SK-N-SH treated with all-trans-retinoic acid at 6 μM for 48 hours (cell line): ENCODE data around the gene UROC1.

Experiments
- ATAC-seq: fragments of 200-7000 bp; cut with Tn5 transposase; 3 replicates; pipeline ENCODE4 v1.9.1; 2020; ENCODE audit warnings: mild to moderate bottlenecking, moderate library complexity
- ARNTL ChIP-seq: fragments of 450-650 bp; formaldehyde crosslinking; IDR thresholded peaks from 2 replicates; pipeline ENCODE4 v1.5.0; 2020; ENCODE audit warnings: low read depth, mild to moderate bottlenecking, moderate library complexity, borderline replicate concordance
- CSDC2 ChIP-seq: fragments of 250-450 bp; sonication (Bioruptor Pico); IDR thresholded peaks from 2 replicates; pipeline ENCODE4 v1.5.0; 2020; ENCODE audit warnings: mild to moderate bottlenecking, moderate library complexity
- CSRNP3 ChIP-seq: fragments of 250-450 bp; sonication (Bioruptor Pico); IDR thresholded peaks from 2 replicates; pipeline ENCODE4 v1.5.1; 2021; ENCODE audit warnings: mild to moderate bottlenecking, moderate library complexity
- ESRRG ChIP-seq: fragments of 250-450 bp; sonication (Bioruptor Pico); IDR thresholded peaks from 2 replicates; pipeline ENCODE4 v1.6.1; 2021; ENCODE audit warnings: mild to moderate bottlenecking
- GLIS3 ChIP-seq: fragments of 250-450 bp; sonication (Bioruptor Pico); IDR thresholded peaks from 2 replicates; pipeline ENCODE4 v1.5.0; 2020; ENCODE audit warnings: mild to moderate bottlenecking, moderate library complexity
- ISL1 ChIP-seq: fragments of 250-450 bp; sonication (Bioruptor Pico); IDR thresholded peaks from 2 replicates; pipeline ENCODE4 v2.1.2; 2022; ENCODE audit warnings: mild to moderate bottlenecking, moderate library complexity
- OSR1 ChIP-seq: fragments of 250-450 bp; sonication (Bioruptor Pico); IDR thresholded peaks from 2 replicates; pipeline ENCODE4 v1.8.0; 2022; ENCODE audit warnings: moderate library complexity, mild to moderate bottlenecking, inconsistent platforms
- PATZ1 ChIP-seq: fragments of 250-450 bp; sonication (Bioruptor Pico); IDR thresholded peaks from 2 replicates; pipeline ENCODE4 v1.8.0; 2020; ENCODE audit warnings: mild to moderate bottlenecking, moderate library complexity, borderline replicate concordance
- PPARA ChIP-seq: fragments of 250-450 bp; sonication (Bioruptor Pico); IDR thresholded peaks from 2 replicates; pipeline ENCODE4 v1.5.0; 2020; ENCODE audit warnings: mild to moderate bottlenecking, borderline replicate concordance
- SNAI2 ChIP-seq: fragments of 250-450 bp; sonication (Bioruptor Pico); IDR thresholded peaks from 2 replicates; pipeline ENCODE4 v1.5.0; 2020; ENCODE audit warnings: mild to moderate bottlenecking, moderate library complexity
- TCF4 ChIP-seq: fragments of 250-450 bp; sonication (Bioruptor Pico); IDR thresholded peaks from 2 replicates; pipeline ENCODE4 v1.8.0; 2021; ENCODE audit warnings: mild to moderate bottlenecking, moderate library complexity, borderline replicate concordance
- TOX ChIP-seq: fragments of 250-450 bp; sonication (Bioruptor Pico); IDR thresholded peaks from 2 replicates; pipeline ENCODE4 v1.8.0; 2021; ENCODE audit warnings: mild to moderate bottlenecking, moderate library complexity, borderline replicate concordance
- TSHZ2 ChIP-seq: fragments of 250-450 bp; sonication (Bioruptor Pico); IDR thresholded peaks from 2 replicates; pipeline ENCODE4 v1.5.0; 2020; ENCODE audit warnings: mild to moderate bottlenecking, moderate library complexity
- ZC3H10 ChIP-seq: fragments of 250-450 bp; sonication (Bioruptor Pico); IDR thresholded peaks from 2 replicates; pipeline ENCODE4 v1.5.1; 2021; ENCODE audit warnings: mild to moderate bottlenecking, moderate library complexity
- ZFP3 ChIP-seq: fragments of 250-450 bp; sonication (Bioruptor Pico); IDR thresholded peaks from 2 replicates; pipeline ENCODE4 v1.5.0; 2020; ENCODE audit warnings: mild to moderate bottlenecking, moderate library complexity
- ZFP30 ChIP-seq: fragments of 450-650 bp; formaldehyde crosslinking; IDR thresholded peaks from 2 replicates; pipeline ENCODE4 v1.5.0; 2022; ENCODE audit warnings: mild to moderate bottlenecking, moderate library complexity
- ZNF70 ChIP-seq: fragments of 450-650 bp; formaldehyde crosslinking; IDR thresholded peaks from 2 replicates; pipeline ENCODE4 v1.5.0; 2020; ENCODE audit warnings: mild to moderate bottlenecking, moderate library complexity
- ZNF8 ChIP-seq: fragments of 450-650 bp; formaldehyde crosslinking; IDR thresholded peaks from 2 replicates; pipeline ENCODE4 v1.5.0; 2020; ENCODE audit warnings: mild to moderate bottlenecking, moderate library complexity
- TF ChIP-seq, protein P1 (sequence below): fragments of 250-450 bp; sonication (Bioruptor Pico); IDR thresholded peaks from 2 replicates; pipeline ENCODE4 v1.5.1; 2020; ENCODE audit warnings: low read depth, mild to moderate bottlenecking, moderate library complexity

Gene UROC1

DNA sequence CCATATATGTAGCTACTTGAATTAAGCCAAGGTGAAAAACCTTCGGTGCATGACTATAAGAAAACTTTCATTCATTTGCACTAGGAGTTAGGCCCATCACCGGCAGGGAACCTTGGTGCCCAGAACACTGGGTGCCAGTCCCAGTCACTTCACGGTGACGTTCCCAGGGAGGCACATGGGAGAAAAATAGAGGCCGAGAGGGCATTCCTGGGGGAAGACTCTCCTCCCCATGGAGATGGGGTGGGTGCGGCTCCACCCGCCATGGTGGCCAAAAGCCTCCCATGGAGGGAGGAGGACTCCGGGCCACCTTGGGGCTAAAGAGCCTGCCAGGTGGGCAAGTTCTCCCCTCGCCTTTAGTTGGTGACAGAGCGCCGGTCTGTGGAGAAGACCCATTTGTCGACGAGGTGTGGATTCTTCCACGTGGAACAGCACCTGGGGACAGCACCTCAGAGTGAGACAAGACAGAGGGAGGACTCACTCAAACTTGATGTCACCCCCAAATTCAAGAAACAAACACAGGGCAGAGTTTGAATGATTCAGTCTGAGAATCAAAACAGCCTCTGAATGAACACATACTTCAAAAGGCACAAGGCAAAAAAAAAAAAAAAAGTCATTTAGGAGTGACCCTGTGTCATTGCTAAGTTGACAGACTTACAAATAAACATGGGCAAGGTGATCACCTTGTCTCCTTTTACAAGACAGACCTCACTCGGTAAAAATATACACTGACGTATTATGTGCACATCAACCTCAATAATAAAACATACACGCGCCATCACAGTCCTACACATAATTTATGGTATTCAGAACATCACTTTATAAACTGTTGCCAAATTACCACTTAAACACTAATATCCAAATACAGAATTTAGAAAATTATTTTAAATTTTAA lies 80.5 kb downstream of the UROC1 start:
- ATAC-seq: no peak
- TF ChIP-seq TSHZ2 (CRISPR knock-in tag) (no peak), OSR1 (no peak), TOX (CRISPR knock-in tag) (no peak), PPARA (CRISPR knock-in tag) (no peak), ISL1 (CRISPR knock-in tag) (no peak), ARNTL (CRISPR knock-in tag) (no peak), CSRNP3 (no peak), ZC3H10 (CRISPR knock-in tag) (no peak)
- TF ChIP-seq, protein P1, sequence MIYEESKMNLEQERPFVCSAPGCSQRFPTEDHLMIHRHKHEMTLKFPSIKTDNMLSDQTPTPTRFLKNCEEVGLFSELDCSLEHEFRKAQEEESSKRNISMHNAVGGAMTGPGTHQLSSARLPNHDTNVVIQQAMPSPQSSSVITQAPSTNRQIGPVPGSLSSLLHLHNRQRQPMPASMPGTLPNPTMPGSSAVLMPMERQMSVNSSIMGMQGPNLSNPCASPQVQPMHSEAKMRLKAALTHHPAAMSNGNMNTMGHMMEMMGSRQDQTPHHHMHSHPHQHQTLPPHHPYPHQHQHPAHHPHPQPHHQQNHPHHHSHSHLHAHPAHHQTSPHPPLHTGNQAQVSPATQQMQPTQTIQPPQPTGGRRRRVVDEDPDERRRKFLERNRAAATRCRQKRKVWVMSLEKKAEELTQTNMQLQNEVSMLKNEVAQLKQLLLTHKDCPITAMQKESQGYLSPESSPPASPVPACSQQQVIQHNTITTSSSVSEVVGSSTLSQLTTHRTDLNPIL (CRISPR knock-in tag): no peak
- TF ChIP-seq, all 23 proteins: peak for 0

DNA sequence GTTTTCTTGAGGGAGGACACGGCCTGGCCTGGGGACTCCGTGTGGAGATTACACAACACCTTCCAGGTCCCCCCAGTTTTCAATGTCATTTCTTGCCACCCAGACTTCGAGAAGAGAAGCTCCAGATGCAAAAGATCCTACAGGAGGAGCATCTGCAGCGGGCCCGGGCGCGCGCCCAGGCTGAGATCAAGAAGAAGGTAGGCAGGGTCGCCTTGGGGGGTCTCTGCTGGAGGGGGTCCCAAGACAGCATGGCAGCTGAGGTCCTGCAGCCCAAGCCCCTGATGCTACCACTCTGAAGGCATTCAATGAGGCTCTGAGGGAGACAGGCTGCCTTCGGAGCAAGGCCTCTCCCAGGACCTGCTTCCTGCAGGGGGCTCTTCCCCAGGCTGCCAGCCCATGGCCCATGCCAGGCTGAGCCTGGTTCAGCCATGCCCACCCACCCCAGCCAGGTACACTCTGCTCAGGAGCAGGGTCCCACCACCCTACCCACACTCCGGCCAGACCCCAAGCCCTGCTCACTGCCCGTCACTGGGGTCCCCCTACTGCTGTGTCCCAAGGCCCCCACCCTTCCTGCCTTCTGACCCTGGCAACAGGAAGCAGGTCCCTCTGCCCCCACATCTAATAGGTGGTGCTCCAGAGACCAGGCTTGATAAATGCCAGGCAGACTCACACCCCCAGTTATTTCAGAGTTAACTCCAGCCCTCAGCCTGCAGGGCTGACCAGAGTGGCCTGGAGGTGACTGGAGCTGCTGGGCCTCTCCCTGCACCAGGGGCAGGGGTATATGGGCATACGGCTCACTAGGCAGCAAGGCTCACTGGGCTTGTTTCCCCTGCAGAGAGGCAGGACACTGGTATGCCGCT lies 81.9 kb downstream of the UROC1 start:
- no peak for TF ChIP-seq PATZ1 (CRISPR knock-in tag)
- TF ChIP-seq CSDC2 (CRISPR knock-in tag): no peak
- TF ChIP-seq TCF4 (CRISPR knock-in tag): no peak
- TF ChIP-seq ISL1 (CRISPR knock-in tag): no peak
- no peak for TF ChIP-seq OSR1
- no peak for TF ChIP-seq ZNF8 (CRISPR knock-in tag)
- TF ChIP-seq ZFP30 (CRISPR knock-in tag): no peak
- no peak for TF ChIP-seq ZNF70 (CRISPR knock-in tag)
- TF ChIP-seq SNAI2 (CRISPR knock-in tag): no peak
- TF ChIP-seq, protein P1 (CRISPR knock-in tag): no peak
- TF ChIP-seq ZFP3 (CRISPR knock-in tag): no peak
- TF ChIP-seq ESRRG (CRISPR knock-in tag): no peak
- TF ChIP-seq GLIS3 (CRISPR knock-in tag): no peak
- ATAC-seq: no peak

DNA sequence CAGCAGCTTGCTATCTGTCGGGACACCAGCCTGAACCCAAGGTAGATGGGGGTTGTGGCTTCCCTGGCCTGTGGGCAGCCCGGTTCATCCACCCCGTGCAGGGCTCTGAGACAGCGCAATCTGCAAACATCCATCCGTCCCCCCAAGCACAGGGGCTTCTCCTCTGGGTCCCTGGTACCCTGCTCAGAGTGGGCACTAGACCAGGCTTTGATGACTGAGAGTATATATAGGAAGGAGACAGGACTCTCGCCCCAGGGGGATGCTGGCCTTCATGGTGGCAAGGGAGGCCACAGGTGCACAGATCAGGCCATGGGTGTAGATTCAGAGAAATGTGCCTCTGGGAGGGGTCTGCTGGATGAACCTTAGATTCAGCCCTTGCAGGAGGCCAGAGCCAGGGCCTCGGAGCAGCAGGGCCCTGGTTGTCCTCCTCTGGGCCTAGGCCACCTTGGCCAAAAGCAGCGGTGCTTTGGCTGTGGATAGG lies 82.6 kb downstream of the UROC1 start:
- no peak for ATAC-seq
- TF ChIP-seq GLIS3 (CRISPR knock-in tag): no peak
- TF ChIP-seq TOX (CRISPR knock-in tag): no peak
- no peak for TF ChIP-seq ZNF70 (CRISPR knock-in tag)
